Uterus (tissue), 4 donors: Measurements from ENCODE around the gene FXYD6. TPM values are rescaled to one million over a fixed set of nuclear protein-coding genes. Genes with fewer than 3 reads are reported as not detected.
A peak's percentile ranks its signal among the peaks of the same experiment; 100 is the strongest.

ENCODE experiments used
- DNase-seq, 2 donors: peaks; one replicate each; pipeline ENCODE4 v3.0.0-alpha.2; 2019 to 2020
- H3K27ac ChIP-seq, 2 donors: fragments of 200-600 bp; sonication (generic); 1 replicate in 1 of 2; 2 replicates in 1 of 2; pipeline ENCODE4 v1.5.1; 2016 to 2018
- H3K27me3 ChIP-seq, 2 donors: fragments of 200-600 bp; sonication (generic); one replicate each; pipeline ENCODE4 v1.5.1; 2018 to 2019; ENCODE audit warnings: control low read depth in 1 of 2
- H3K36me3 ChIP-seq, 2 donors: fragments of 200-600 bp; sonication (generic); one replicate each; pipeline ENCODE4 v1.5.1; 2019; ENCODE audit warnings: control low read depth in 1 of 2
- H3K4me1 ChIP-seq, 2 donors: fragments of 200-600 bp; sonication (generic); one replicate each; pipeline ENCODE4 v1.5.1; 2018 to 2019; ENCODE audit warnings: control low read depth in 1 of 2
- H3K4me3 ChIP-seq, 2 donors: fragments of 200-600 bp; sonication (generic); 1 replicate in 1 of 2; 2 replicates in 1 of 2; pipeline ENCODE4 v1.5.1; 2018 to 2019; ENCODE audit warnings: mild to moderate bottlenecking in 1 of 2
- H3K9me3 ChIP-seq, 2 donors: fragments of 200-600 bp; sonication (generic); one replicate each; pipeline ENCODE4 v1.5.1; 2019; ENCODE audit warnings: control low read depth in 1 of 2
- CTCF ChIP-seq, 4 experiments: fragments of 200-600 bp in 2 of 4; fragments of 450-650 bp in 2 of 4; sonication (generic) in 2 of 4; IDR thresholded peaks; one replicate each; pipeline ENCODE4 v1.5.1; 2016 to 2019; ENCODE audit warnings: antibody characterized with exemption in 4 of 4, mild to moderate bottlenecking in 2 of 4, moderate library complexity in 1 of 4
- POLR2A ChIP-seq, 2 donors: fragments of 450-650 bp; IDR thresholded peaks; one replicate each; pipeline ENCODE4 v1.6.1; 2016; ENCODE audit warnings: antibody characterized with exemption in 2 of 2, mild to moderate bottlenecking in 1 of 2, moderate library complexity in 1 of 2
- intact Hi-C: fragments of 100-400 bp; cut with DNase I; formaldehyde crosslinking; loops from one replicate; pipeline ENCODE4 v1.15.1; 2023; ENCODE audit warnings: low total_unique reads
- total RNA-seq, 4 donors: library from RNA; depleted of rRNA in 3 of 4; stranded (reverse); fragments of >200 nt in 3 of 4; gene quantifications; one replicate each; pipeline versions ENCODE4 v1.1.0 to v1.2.4, GENCODE V29; 2014 to 2023
- donor health status: DM: yes; HTN: yes; CAD: no.

Gene FXYD6
- total RNA-seq, 4 donors from 2014 or later, result 85.3 to 307 (median 192) TPM

DNA sequence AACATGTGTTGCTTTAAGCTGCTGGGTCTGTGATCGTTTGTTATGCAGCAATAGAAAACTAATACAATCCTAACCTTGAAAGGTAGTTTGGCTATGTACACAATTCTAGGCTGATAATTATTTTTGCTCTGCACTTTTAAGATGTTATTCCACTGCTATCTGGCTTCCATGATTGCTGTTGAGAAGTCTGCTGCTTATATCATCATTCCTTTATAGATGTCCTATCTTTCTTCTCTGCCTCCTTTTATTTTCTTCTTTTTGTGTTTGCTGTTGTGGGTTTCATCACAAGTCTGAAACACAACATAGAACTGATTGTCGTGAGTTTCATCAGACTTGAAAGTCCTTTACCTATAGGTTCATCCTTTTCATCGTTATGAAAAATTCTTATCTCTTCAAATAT is 24.1 kb downstream of the FXYD6 start:
- Histone ChIP-seq H3K27ac (peak overlapping the region; percentile 65 to 72), H3K9me3 (peaks cover 0 to 6% of the 10 kb centered on the region in 2 donors), H3K27me3 (no peaks in the 10 kb centered on the region), H3K36me3 (no peaks in the 10 kb centered on the region), H3K4me3 (no peak overlapping the region), H3K4me1 (peaks cover 0 to 9% of the 10 kb centered on the region in 2 donors)
- TF ChIP-seq POLR2A (IDR thresholded peaks at IDR 0.05), result no peak
- TF ChIP-seq CTCF (IDR thresholded peaks at IDR 0.05), result no peak
- no peak for DNase-seq
- intact Hi-C loops, result no loop called here

DNA sequence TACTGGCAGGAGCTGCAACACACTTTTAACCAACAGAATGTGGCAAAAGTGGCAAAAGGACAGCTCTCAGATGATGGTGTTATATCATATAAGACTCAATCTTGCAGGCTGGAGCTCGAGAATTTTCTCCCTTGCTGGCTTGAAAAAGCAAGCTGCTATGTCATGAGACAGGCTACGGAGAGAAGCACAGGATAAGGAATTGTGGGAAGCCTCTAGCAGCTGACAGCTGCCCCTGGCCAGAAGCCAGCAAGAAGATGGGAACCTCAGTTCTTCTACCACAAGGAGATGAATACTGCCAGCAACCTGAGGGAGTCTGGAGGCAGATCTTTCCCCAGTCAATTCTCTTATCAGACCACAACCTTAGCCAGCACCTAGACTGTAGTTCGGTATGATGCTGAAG is 24.6 kb downstream of the FXYD6 start:
- Histone ChIP-seq H3K4me3 (no peak overlapping the region), H3K9me3 (peaks cover 0 to 6% of the 10 kb centered on the region in 2 donors), H3K36me3 (no peaks in the 10 kb centered on the region), H3K27me3 (no peaks in the 10 kb centered on the region), H3K4me1 (peaks cover 0 to 9% of the 10 kb centered on the region in 2 donors), H3K27ac (peak overlapping the region; percentile 65 to 72)
- TF ChIP-seq CTCF (IDR thresholded peaks at IDR 0.05), result no peak
- TF ChIP-seq POLR2A (IDR thresholded peaks at IDR 0.05), result no peak
- intact Hi-C loops, result no loop called here
- DNase-seq, result peak; percentile 61 to 65

- Histone ChIP-seq H3K9me3 (peaks cover 0 to 6% of the 10 kb centered on the region in 2 donors), H3K4me3 (no peak overlapping the region), H3K4me1 (peaks cover 0 to 9% of the 10 kb centered on the region in 2 donors), H3K27ac (peak overlapping the region; percentile 65 to 72), H3K36me3 (no peaks in the 10 kb centered on the region), H3K27me3 (no peaks in the 10 kb centered on the region)
- no peak for TF ChIP-seq CTCF (IDR thresholded peaks at IDR 0.05)
- TF ChIP-seq POLR2A (IDR thresholded peaks at IDR 0.05), result no peak
- intact Hi-C loops, result no loop called here
- peak; percentile 65 to 68 for DNase-seq
Observed at GRCh38 chr11:117851106-117851505, 25.4 kb downstream of the FXYD6 start.

- intact Hi-C loops, result no loop called here
- TF ChIP-seq POLR2A (IDR thresholded peaks at IDR 0.05) (no peak), CTCF (IDR thresholded peaks at IDR 0.05) (no peak)
- Histone ChIP-seq H3K36me3 (no peaks in the 10 kb centered on the region), H3K4me1 (peaks cover 0 to 9% of the 10 kb centered on the region in 2 donors), H3K4me3 (no peak overlapping the region), H3K9me3 (peaks cover 0 to 6% of the 10 kb centered on the region in 2 donors), H3K27ac (peak overlapping the region; percentile 65 to 72), H3K27me3 (no peaks in the 10 kb centered on the region)
- no peak for DNase-seq
Observed at GRCh38 chr11:117849781-117850414, 26.6 kb downstream of the FXYD6 start.

GRCh38 chr11:117843666-117844484 is 32.6 kb downstream of the FXYD6 start:
- DNase-seq, result peak; percentile 85 to 86
- Histone ChIP-seq H3K36me3 (no peaks in the 10 kb centered on the region), H3K4me1 (no peaks in the 10 kb centered on the region), H3K4me3 (no peak overlapping the region), H3K27me3 (no peaks in the 10 kb centered on the region), H3K9me3 (no peaks in the 10 kb centered on the region), H3K27ac (peak overlapping the region in 1 of 2 donors; percentile 12)
- intact Hi-C loops, result loop anchor here (2.0 kb wide), 1 partner anchor 103 kb away; no protein-coding TSS in a partner anchor
- TF ChIP-seq CTCF (IDR thresholded peaks at IDR 0.05) (peak; percentile 98 to 100 (median 99)), POLR2A (IDR thresholded peaks at IDR 0.05) (no peak)
